Adipocyte (in vitro differentiated cells): ENCODE measurements around the gene B4GALNT2.
"Not testable (repeated sequence)": the region's sequence is repeated elsewhere in the genome, so short reads cannot be mapped to it uniquely, and the experiment has no call there.

Experiments
- DNase-seq: peaks from one replicate; pipeline ENCODE4 v3.0.0-alpha.2; 2015; ENCODE audit warnings: low read depth
- H3K27me3 ChIP-seq: replicated peaks from 2 replicates; pipeline ENCODE4 v1.7.0; 2013; ENCODE audit warnings: mild to moderate bottlenecking, low read length, moderate library complexity; ENCODE audit not compliant: control insufficient read depth, insufficient read depth
- H3K36me3 ChIP-seq: 2 replicates; pipeline ENCODE4 v1.7.0; 2013; ENCODE audit warnings: low read length, mild to moderate bottlenecking, moderate library complexity; ENCODE audit not compliant: control insufficient read depth, insufficient read depth, severe bottlenecking
- H3K4me1 ChIP-seq: 2 replicates; pipeline ENCODE4 v1.7.0; 2013; ENCODE audit warnings: mild to moderate bottlenecking, low read length, moderate library complexity; ENCODE audit not compliant: control insufficient read depth, insufficient read depth
- H3K4me3 ChIP-seq: 2 replicates; pipeline ENCODE4 v1.7.0; 2013; ENCODE audit warnings: mild to moderate bottlenecking, low read length, moderate library complexity
- H3K9ac ChIP-seq: 2 replicates; pipeline ENCODE4 v1.7.0; 2013; ENCODE audit warnings: mild to moderate bottlenecking, low read length, moderate library complexity
- H3K9me3 ChIP-seq: 2 replicates; pipeline ENCODE4 v1.7.0; 2013; ENCODE audit warnings: mild to moderate bottlenecking, low read length, moderate library complexity; ENCODE audit not compliant: control insufficient read depth

Gene B4GALNT2

GRCh38 chr17:49103360-49103759 is 29.2 kb upstream of the B4GALNT2 start:
- H3K9ac ChIP-seq, H3K27me3 ChIP-seq, H3K4me3 ChIP-seq, DNase-seq, H3K36me3 ChIP-seq, H3K9me3 ChIP-seq: not testable (repeated sequence)
- H3K4me1 ChIP-seq: peaks cover 14% of the 10 kb centered on the region

DNA sequence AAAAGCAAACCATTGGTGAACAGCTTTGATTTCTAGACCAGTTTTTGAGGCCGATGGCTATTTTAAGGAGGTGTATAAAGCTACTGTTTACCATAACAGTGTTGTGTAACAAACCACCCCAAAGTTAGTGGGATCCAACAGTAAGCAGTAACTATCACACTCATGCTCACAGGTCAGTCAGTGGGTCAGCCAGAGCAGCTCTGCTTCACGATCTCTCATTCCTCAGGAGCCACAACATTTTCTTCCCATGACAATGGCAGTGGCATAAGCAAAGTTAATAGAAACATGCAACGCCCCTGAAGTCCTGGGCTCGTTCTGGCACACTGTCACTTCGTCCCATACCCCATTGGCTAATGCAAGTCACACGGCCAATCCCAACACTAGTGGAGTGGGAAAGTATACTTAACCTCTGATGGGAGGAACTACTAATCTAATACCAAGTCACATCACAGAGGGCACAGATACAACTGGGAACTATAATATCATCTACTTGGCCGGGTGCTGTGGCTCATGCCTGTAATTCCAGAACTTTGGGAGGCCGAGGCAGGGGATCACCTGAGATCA is 28.0 kb upstream of the B4GALNT2 start:
- no peak overlapping the region for H3K9ac ChIP-seq
- no peaks in the 10 kb centered on the region for H3K36me3 ChIP-seq
- H3K27me3 ChIP-seq: no peaks in the 10 kb centered on the region
- no peak for DNase-seq
- no peaks in the 10 kb centered on the region for H3K9me3 ChIP-seq
- H3K4me3 ChIP-seq: no peak overlapping the region
- peaks cover 14% of the 10 kb centered on the region for H3K4me1 ChIP-seq

DNA sequence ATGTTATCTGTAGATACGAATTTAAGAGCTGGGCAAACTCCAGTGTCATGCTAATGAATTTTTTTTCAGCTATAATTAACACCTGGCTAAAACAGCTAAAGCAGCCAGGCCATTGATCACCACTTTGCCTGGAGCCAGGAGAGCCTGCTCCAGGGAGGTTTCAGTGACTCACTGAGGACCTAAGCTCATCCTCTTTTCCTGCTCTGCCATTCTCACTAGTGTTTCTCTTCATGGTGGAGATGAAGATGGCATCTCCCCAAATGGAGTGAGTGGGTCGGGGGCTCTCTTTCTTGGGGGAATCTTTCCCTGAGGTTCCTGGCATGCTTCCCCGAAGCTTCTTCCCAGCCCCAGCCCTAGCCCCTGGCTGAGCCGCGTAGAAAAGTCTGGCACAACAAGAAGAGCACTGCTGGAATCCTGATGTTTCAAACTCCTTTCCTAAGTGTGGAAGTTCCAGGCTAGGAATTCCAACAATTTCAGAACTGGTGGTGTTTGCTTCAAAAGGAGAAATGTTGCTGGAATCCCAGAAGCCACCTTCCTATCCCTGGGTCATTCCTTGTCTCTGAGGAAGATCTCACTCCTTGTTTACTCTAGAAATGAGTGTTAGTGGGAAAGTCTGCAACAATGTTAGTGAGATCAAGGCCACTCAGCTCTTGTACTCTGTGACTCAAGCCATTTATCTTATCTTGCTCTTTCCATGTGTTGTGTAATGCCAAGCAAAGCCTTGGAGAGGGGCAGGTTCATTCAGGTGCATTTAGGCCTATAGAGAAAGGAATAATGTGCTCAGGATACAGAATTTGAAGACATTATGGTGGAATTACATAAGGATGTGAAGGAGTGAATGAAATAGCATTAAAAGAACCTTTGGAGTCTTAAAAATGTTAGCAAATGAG is 26.0 kb upstream of the B4GALNT2 start:
- H3K9me3 ChIP-seq: no peaks in the 10 kb centered on the region
- no peaks in the 10 kb centered on the region for H3K27me3 ChIP-seq
- no peaks in the 10 kb centered on the region for H3K36me3 ChIP-seq
- no peak overlapping the region for H3K4me3 ChIP-seq
- H3K4me1 ChIP-seq: peaks cover 12% of the 10 kb centered on the region
- no peak for DNase-seq
- H3K9ac ChIP-seq: no peak overlapping the region

- peaks cover 5% of the 10 kb centered on the region for H3K4me1 ChIP-seq
- no peaks in the 10 kb centered on the region for H3K9me3 ChIP-seq
- no peak for DNase-seq
- H3K36me3 ChIP-seq: no peaks in the 10 kb centered on the region
- no peak overlapping the region for H3K4me3 ChIP-seq
- no peak overlapping the region for H3K9ac ChIP-seq
- no peaks in the 10 kb centered on the region for H3K27me3 ChIP-seq
Measured at GRCh38 chr17:49107211-49107557, 25.4 kb upstream of the B4GALNT2 start.

- Histone ChIP-seq H3K4me1 (peaks cover 3% of the 10 kb centered on the region), H3K9ac (no peak overlapping the region), H3K27me3 (peaks cover 4% of the 10 kb centered on the region), H3K9me3 (no peaks in the 10 kb centered on the region), H3K36me3 (no peaks in the 10 kb centered on the region), H3K4me3 (no peak overlapping the region)
- peak; percentile 44 for DNase-seq
Measured at GRCh38 chr17:49108318-49108717, 24.3 kb upstream of the B4GALNT2 start.

- Histone ChIP-seq H3K36me3 (no peaks in the 10 kb centered on the region), H3K4me1 (peaks cover 3% of the 10 kb centered on the region)
Measured at GRCh38 chr17:49110509-49110908, 22.1 kb upstream of the B4GALNT2 start.

GRCh38 chr17:49111934-49112333 is 20.6 kb upstream of the B4GALNT2 start:
- H3K4me3 ChIP-seq: no peak overlapping the region
- DNase-seq: no peak

More at GRCh38 chr17:49110509-49110908, 22.1 kb upstream of the B4GALNT2 start:
- H3K27me3 ChIP-seq: peaks cover 8% of the 10 kb centered on the region
- H3K9ac ChIP-seq: no peak overlapping the region
- H3K9me3 ChIP-seq: no peaks in the 10 kb centered on the region
- no peak overlapping the region for H3K4me3 ChIP-seq
- DNase-seq: no peak

GRCh38 chr17:49112936-49113335 is 19.6 kb upstream of the B4GALNT2 start:
- no peak for DNase-seq
- Histone ChIP-seq H3K4me1 (peaks cover 2% of the 10 kb centered on the region), H3K36me3 (no peaks in the 10 kb centered on the region), H3K4me3 (no peak overlapping the region), H3K27me3 (peaks cover 18% of the 10 kb centered on the region), H3K9ac (no peak overlapping the region), H3K9me3 (no peaks in the 10 kb centered on the region)

More at GRCh38 chr17:49111934-49112333, 20.6 kb upstream of the B4GALNT2 start:
- Histone ChIP-seq H3K4me1 (peaks cover 3% of the 10 kb centered on the region), H3K27me3 (peaks cover 13% of the 10 kb centered on the region), H3K9me3 (no peaks in the 10 kb centered on the region), H3K36me3 (no peaks in the 10 kb centered on the region), H3K9ac (no peak overlapping the region)

DNA sequence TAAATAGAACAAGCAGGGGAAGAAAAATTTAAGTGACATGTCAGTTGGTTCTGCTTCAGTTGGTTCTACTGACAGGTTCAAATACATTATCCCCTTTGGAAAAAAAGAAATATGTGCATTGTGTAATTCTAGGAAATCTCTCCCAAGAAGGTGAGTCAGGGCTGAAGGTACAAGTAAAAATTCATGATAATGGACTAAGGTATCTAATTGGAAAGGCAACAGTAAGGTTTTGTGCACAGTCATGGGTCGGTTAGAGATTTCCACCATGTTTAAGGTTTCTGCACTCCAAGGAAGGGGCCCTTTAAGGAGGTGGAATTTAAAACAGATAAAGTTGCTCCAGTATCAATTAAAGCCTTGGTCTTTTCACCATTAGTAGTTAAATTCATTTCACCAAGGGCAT is 17.9 kb upstream of the B4GALNT2 start:
- Histone ChIP-seq H3K9me3 (no peaks in the 10 kb centered on the region), H3K36me3 (no peaks in the 10 kb centered on the region), H3K4me3 (no peak overlapping the region), H3K4me1 (no peaks in the 10 kb centered on the region), H3K9ac (no peak overlapping the region), H3K27me3 (peaks cover 29% of the 10 kb centered on the region)
- no peak for DNase-seq

- Histone ChIP-seq H3K9ac (no peak overlapping the region), H3K36me3 (no peaks in the 10 kb centered on the region), H3K27me3 (peaks cover 48% of the 10 kb centered on the region), H3K4me3 (no peak overlapping the region), H3K9me3 (peaks cover 9% of the 10 kb centered on the region), H3K4me1 (no peaks in the 10 kb centered on the region)
- no peak for DNase-seq
Measured at GRCh38 chr17:49117587-49118230, 14.9 kb upstream of the B4GALNT2 start.

DNA sequence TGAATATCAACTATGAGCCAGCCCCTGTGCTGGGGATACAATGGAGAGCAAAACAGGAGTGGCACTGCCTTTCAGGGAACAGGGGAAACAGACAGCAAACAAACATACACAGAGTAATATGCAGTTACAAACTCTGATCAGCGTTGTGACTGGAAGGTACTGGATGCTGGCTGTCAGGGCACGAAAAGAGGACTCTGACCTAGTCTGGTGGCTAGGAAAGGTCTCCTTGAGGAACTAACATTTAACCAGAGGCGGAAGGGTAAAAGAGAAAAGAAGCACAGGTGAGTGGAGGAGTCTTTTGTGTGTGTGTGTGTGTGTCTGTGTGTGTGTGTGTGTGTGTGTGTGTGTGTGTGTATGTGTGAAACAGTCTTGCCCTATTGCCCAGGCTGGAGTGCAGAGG is 12.4 kb upstream of the B4GALNT2 start:
- no peak for DNase-seq
- no peak overlapping the region for H3K4me3 ChIP-seq
- H3K36me3 ChIP-seq: no peaks in the 10 kb centered on the region
- no peaks in the 10 kb centered on the region for H3K4me1 ChIP-seq
- peaks cover 9% of the 10 kb centered on the region for H3K9me3 ChIP-seq
- no peak overlapping the region for H3K9ac ChIP-seq
- peaks cover 41% of the 10 kb centered on the region for H3K27me3 ChIP-seq
